ENCODE results near the gene HECTD2. TPM values are rescaled to one million over a fixed set of nuclear protein-coding genes. Genes with fewer than 3 reads are reported as not detected.

Gene HECTD2
- polyA plus RNA-seq, 1 experiment = 13.0 TPM

DNA sequence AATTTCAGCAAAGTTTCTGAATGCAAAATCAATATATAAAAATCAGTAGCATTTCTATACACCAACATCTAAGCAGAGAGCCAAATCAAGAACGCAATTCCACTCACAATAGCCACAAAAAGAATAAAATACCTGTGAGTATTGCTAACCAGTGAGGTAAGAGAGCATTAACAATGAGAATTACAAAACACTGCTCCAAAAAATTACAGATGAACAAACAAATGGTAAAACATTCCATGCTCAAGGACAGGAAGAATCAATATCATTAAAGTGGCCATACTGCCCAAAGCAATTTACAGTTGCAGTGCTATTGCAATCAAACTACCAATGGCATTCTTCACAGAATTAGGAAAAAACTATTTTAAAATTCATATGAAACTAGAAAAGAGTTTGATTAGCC, 61.5 kb downstream of the HECTD2 start:
- no peak overlapping the region for H3K27ac ChIP-seq (ENCODE audit: low read depth, low read length)
- TF ChIP-seq, protein P1, sequence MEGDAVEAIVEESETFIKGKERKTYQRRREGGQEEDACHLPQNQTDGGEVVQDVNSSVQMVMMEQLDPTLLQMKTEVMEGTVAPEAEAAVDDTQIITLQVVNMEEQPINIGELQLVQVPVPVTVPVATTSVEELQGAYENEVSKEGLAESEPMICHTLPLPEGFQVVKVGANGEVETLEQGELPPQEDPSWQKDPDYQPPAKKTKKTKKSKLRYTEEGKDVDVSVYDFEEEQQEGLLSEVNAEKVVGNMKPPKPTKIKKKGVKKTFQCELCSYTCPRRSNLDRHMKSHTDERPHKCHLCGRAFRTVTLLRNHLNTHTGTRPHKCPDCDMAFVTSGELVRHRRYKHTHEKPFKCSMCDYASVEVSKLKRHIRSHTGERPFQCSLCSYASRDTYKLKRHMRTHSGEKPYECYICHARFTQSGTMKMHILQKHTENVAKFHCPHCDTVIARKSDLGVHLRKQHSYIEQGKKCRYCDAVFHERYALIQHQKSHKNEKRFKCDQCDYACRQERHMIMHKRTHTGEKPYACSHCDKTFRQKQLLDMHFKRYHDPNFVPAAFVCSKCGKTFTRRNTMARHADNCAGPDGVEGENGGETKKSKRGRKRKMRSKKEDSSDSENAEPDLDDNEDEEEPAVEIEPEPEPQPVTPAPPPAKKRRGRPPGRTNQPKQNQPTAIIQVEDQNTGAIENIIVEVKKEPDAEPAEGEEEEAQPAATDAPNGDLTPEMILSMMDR (IDR thresholded peaks at IDR 0.05; ENCODE audit: low read depth, low read length) = no peak
- no peak for DNase-seq (ENCODE audit: low read depth, low spot score)
- ChIA-PET POLR2A (no interaction called here), CTCF (no interaction called here)
- no peaks in the 10 kb centered on the region for H3K27me3 ChIP-seq (ENCODE audit: control insufficient read depth, insufficient read depth, low read length)
- H3K4me3 ChIP-seq (ENCODE audit: low read depth, low read length) = no peak overlapping the region
- peaks cover 3% of the 10 kb centered on the region; the same call in 1 of the 2 replicates for H3K9me3 ChIP-seq (ENCODE audit: control insufficient read depth, insufficient read depth, low read length)

DNA sequence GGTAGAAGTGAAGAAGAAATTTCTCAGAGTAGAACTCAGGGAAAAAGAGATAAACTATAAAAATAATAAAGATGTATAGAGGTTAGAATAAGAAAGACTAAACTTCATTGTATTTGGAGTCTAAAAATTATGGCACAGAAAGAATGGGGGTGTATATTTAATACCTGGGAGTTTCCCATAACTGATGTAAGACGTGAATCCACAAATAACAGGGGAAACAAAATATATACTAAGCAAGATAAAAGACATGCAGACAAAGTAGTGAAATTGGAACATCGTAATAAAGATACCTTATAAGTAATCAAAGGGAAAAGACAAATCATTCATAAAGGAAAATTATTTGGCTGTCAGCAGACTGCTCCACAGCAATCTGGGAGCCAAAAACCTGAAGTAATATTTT, 62.8 kb downstream of the HECTD2 start:
- CTCF ChIA-PET = no interaction called here
- DNase-seq (ENCODE audit: low read depth, low spot score) = no peak
- Histone ChIP-seq H3K9me3 (ENCODE audit: control insufficient read depth, insufficient read depth, low read length) (no peaks in the 10 kb centered on the region; the same call in 1 of the 2 replicates), H3K27me3 (ENCODE audit: control insufficient read depth, insufficient read depth, low read length) (no peaks in the 10 kb centered on the region), H3K4me3 (ENCODE audit: low read depth, low read length) (no peak overlapping the region), H3K27ac (ENCODE audit: low read depth, low read length) (no peak overlapping the region)
- POLR2A ChIA-PET = no interaction called here
- TF ChIP-seq, protein P1 (IDR thresholded peaks at IDR 0.05; ENCODE audit: low read depth, low read length) = no peak

DNA sequence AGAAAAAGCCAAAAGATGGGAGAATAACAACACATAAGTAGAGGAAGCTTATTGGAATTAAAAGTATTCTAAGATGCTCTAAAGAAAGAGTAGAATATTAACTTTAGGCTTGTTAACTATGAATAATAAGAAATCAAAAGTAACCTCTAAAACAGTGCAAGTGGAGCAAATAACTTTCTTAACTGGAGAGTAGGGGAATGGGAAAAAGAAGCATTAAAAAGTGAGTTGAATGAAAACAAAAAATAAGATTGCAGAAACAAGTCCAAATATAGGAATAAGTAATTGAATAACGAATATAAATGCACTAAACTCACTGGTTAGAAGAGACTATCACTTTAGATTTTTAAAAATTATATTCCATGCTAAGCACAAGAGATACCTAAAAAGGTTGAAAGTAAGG, 63.9 kb downstream of the HECTD2 start:
- POLR2A ChIA-PET = no interaction called here
- Histone ChIP-seq H3K4me3 (ENCODE audit: low read depth, low read length) (no peak overlapping the region), H3K9me3 (ENCODE audit: control insufficient read depth, insufficient read depth, low read length) (no peaks in the 10 kb centered on the region; the same call in 1 of the 2 replicates), H3K27me3 (ENCODE audit: control insufficient read depth, insufficient read depth, low read length) (no peaks in the 10 kb centered on the region), H3K27ac (ENCODE audit: low read depth, low read length) (no peak overlapping the region)
- CTCF ChIA-PET = no interaction called here
- TF ChIP-seq, protein P1 (IDR thresholded peaks at IDR 0.05; ENCODE audit: low read depth, low read length) = no peak
- DNase-seq (ENCODE audit: low read depth, low spot score) = no peak

DNA sequence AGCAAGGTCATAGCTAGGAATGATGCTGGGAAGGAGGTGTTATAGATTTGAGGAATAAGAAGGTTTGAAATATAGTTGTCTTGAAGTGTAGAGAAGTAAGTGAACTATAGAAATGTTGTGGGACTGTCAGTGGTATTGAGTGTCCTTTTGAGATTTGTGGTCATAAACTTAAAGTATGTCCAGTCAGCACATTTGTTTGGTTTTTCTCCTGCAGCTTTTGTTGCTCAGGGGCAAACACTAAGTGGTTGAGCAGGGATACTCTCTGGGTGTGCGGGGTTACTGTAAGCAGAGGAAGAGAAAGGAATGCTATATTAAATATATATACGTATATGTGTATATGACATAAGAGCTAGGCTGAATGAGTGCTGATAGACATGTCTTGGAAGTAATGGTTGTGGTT, 67.1 kb downstream of the HECTD2 start:
- H3K27ac ChIP-seq (ENCODE audit: low read depth, low read length) = no peak overlapping the region
- DNase-seq (ENCODE audit: low read depth, low spot score) = no peak
- POLR2A ChIA-PET = no interaction called here
- H3K27me3 ChIP-seq (ENCODE audit: control insufficient read depth, insufficient read depth, low read length) = no peaks in the 10 kb centered on the region
- TF ChIP-seq, protein P1 (IDR thresholded peaks at IDR 0.05; ENCODE audit: low read depth, low read length) = no peak
- H3K4me3 ChIP-seq (ENCODE audit: low read depth, low read length) = no peak overlapping the region
- no peaks in the 10 kb centered on the region; the same call in 1 of the 2 replicates for H3K9me3 ChIP-seq (ENCODE audit: control insufficient read depth, insufficient read depth, low read length)
- CTCF ChIA-PET = interaction anchor here (1.4 to 1.7 kb wide), 2 partner anchors 158 to 178 kb away, joined by 6 to 8 read pairs; no protein-coding TSS in a partner anchor

DNA sequence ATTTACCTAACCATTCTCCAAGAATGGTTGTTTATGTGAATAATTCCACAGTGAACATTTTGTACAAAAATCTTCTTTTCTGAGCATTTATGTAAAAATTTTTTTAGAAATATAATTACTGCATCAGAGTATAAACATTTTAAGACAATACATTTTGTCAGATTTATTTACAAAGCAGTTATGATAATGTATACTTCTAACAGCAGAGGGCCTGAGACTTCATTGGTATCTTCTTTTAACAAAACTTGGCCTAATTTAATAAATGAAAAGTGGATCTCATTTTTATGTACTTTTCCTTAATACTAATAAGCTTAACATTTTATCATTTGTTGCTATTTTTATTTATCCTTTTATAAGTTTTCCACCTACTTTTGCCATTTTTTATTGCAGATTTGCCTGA, 69.4 kb downstream of the HECTD2 start:
- Histone ChIP-seq H3K27ac (ENCODE audit: low read depth, low read length) (no peak overlapping the region), H3K9me3 (ENCODE audit: control insufficient read depth, insufficient read depth, low read length) (no peaks in the 10 kb centered on the region; the same call in 1 of the 2 replicates), H3K4me3 (ENCODE audit: low read depth, low read length) (no peak overlapping the region), H3K27me3 (ENCODE audit: control insufficient read depth, insufficient read depth, low read length) (no peaks in the 10 kb centered on the region)
- ChIA-PET POLR2A (no interaction called here), CTCF (interaction anchor here (1.1 to 1.7 kb wide), 4 partner anchors 153 to 267 kb away, joined by 3 to 11 read pairs (median 3); no protein-coding TSS in a partner anchor)
- no peak for DNase-seq (ENCODE audit: low read depth, low spot score)
- TF ChIP-seq, protein P1 (IDR thresholded peaks at IDR 0.05; ENCODE audit: low read depth, low read length) = no peak

All from AG04450 (cell line).